Upper lobe of left lung (tissue), 4 donors: Measurements from ENCODE around the gene VOPP1.

Source experiments
- POLR2A ChIP-seq, 4 donors: fragments of 450-650 bp; IDR thresholded peaks; one replicate each; pipeline ENCODE4 v1.5.1; 2016 to 2017; ENCODE audit warnings: antibody characterized with exemption in 4 of 4, mild to moderate bottlenecking in 2 of 4
- POLR2AphosphoS5 ChIP-seq, 2 donors: sonication (generic); formaldehyde crosslinking; IDR thresholded peaks; one replicate each; pipeline ENCODE4 v1.5.1; 2017; ENCODE audit warnings: antibody characterized with exemption in 2 of 2
- TF ChIP-seq, protein P1 (sequence below), 6 experiments: fragments of 450-650 bp in 4 of 6; fragments of 200-600 bp in 2 of 6; sonication (generic) in 2 of 6; IDR thresholded peaks; one replicate each; pipeline ENCODE4 v1.5.1; 2016 to 2019; ENCODE audit warnings: antibody characterized with exemption in 6 of 6

DNA sequence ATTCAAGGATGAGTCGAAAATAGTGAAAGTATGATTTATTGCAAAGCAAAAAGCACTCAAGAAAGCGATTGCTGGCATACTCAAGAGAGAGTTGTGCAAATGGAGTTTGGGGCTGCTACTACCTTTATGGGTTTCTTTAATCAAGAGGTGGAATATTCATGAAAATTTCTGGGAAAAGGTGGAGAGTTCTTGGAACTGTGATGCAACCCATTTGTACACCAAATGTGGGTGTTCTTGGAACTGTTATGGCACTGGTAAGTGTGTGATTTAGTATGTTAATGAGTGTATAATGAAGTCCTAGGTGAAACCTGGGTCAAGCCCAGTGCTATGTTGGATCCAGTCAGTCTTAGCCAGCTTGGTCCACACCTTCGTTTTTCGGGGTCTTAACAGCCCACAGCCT lies 3.4 kb upstream of the VOPP1 start:
- TF ChIP-seq, protein P1, sequence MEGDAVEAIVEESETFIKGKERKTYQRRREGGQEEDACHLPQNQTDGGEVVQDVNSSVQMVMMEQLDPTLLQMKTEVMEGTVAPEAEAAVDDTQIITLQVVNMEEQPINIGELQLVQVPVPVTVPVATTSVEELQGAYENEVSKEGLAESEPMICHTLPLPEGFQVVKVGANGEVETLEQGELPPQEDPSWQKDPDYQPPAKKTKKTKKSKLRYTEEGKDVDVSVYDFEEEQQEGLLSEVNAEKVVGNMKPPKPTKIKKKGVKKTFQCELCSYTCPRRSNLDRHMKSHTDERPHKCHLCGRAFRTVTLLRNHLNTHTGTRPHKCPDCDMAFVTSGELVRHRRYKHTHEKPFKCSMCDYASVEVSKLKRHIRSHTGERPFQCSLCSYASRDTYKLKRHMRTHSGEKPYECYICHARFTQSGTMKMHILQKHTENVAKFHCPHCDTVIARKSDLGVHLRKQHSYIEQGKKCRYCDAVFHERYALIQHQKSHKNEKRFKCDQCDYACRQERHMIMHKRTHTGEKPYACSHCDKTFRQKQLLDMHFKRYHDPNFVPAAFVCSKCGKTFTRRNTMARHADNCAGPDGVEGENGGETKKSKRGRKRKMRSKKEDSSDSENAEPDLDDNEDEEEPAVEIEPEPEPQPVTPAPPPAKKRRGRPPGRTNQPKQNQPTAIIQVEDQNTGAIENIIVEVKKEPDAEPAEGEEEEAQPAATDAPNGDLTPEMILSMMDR (IDR thresholded peaks at IDR 0.05): no peak
- no peak for TF ChIP-seq POLR2AphosphoS5 (IDR thresholded peaks at IDR 0.05)
- no peak for TF ChIP-seq POLR2A (IDR thresholded peaks at IDR 0.05)
